GM12874 (cell line): Measurements from ENCODE around the gene TSGA10.

Experiments used
- CTCF ChIP-seq: IDR thresholded peaks from 2 replicates; pipeline ENCODE4 v1.5.1; 2011; ENCODE audit warnings: low read depth, mild to moderate bottlenecking, control low read depth, low read length, moderate library complexity; ENCODE audit not compliant: insufficient read depth

Gene TSGA10

GRCh38 chr2:99154643-99155536 is at the start of gene TSGA10, which contains the start of gene LIPT1:
TSGA10 (minus strand) TSS chr2:99154942; CDS start chr2:99109439, 45,503 bp downstream.
LIPT1 (plus strand) TSS chr2:99154967; CDS start chr2:99161958, 6,991 bp downstream.
- TF ChIP-seq CTCF, result no peak

- no peak for TF ChIP-seq CTCF
These were observed 47.4 kb upstream of the TSGA10 start for GRCh38 chr2:99201959-99202678.

GRCh38 chr2:99200076-99200800 is 45.5 kb upstream of the TSGA10 start:
- TF ChIP-seq CTCF, result no peak

GRCh38 chr2:99198103-99198841 is 43.5 kb upstream of the TSGA10 start:
- no peak for TF ChIP-seq CTCF

GRCh38 chr2:99190548-99190947 is 35.8 kb upstream of the TSGA10 start:
- no peak for TF ChIP-seq CTCF

- no peak for TF ChIP-seq CTCF
These were observed 33.6 kb upstream of the TSGA10 start for GRCh38 chr2:99188357-99188756.
